CD14-positive monocyte (primary cell): ENCODE measurements around the gene TSHR. TPM values are rescaled to one million over a fixed set of nuclear protein-coding genes. Genes with fewer than 3 reads are reported as not detected.

Experiments used
- DNase-seq, 3 donors: peaks; one replicate each; pipeline ENCODE4 v3.0.0-alpha.2; 2011 to 2022
- H2AFZ ChIP-seq: 2 replicates; pipeline ENCODE4 v1.6.0; 2012; ENCODE audit warnings: mild to moderate bottlenecking, low read depth, low read length, inconsistent platforms; ENCODE audit not compliant: insufficient read depth, poor library complexity, severe bottlenecking
- H3K27ac ChIP-seq, 2 donors: 1 replicate in 1 of 2; 2 replicates in 1 of 2; pipeline ENCODE4 v1.5.1; 2012 to 2013; ENCODE audit warnings: low read length in 2 of 2, control low read depth in 1 of 2, inconsistent platforms in 1 of 2, low read depth in 1 of 2, mild to moderate bottlenecking in 1 of 2
- H3K27me3 ChIP-seq, 2 donors: one replicate each; pipeline versions ENCODE4 v1.6.0 to v1.6.1; 2011 to 2013; ENCODE audit warnings: low read length in 2 of 2; ENCODE audit not compliant: control insufficient read depth in 2 of 2, insufficient read depth in 2 of 2
- H3K36me3 ChIP-seq, 2 donors: replicated peaks in 1 of 2; 1 replicate in 1 of 2; 2 replicates in 1 of 2; pipeline versions ENCODE4 v1.5.1 to v1.6.1; 2012 to 2013; ENCODE audit warnings: low read length in 2 of 2, control low read depth in 1 of 2, inconsistent platforms in 1 of 2, mild to moderate bottlenecking in 1 of 2; ENCODE audit not compliant: insufficient read depth in 2 of 2, control insufficient read depth in 1 of 2
- H3K4me1 ChIP-seq, 2 donors: 1 replicate in 1 of 2; 2 replicates in 1 of 2; pipeline versions ENCODE4 v1.5.1 to v1.6.1; 2012 to 2013; ENCODE audit warnings: low read length in 2 of 2, control low read depth in 1 of 2, inconsistent platforms in 1 of 2, mild to moderate bottlenecking in 1 of 2, moderate library complexity in 1 of 2; ENCODE audit not compliant: insufficient read depth in 2 of 2, control insufficient read depth in 1 of 2
- H3K4me2 ChIP-seq: replicated peaks from 2 replicates; pipeline ENCODE3; 2012; ENCODE audit warnings: low read length, moderate library complexity, mild to moderate bottlenecking; ENCODE audit not compliant: poor library complexity, severe bottlenecking; ENCODE audit errors: extremely low read depth
- H3K4me3 ChIP-seq, 3 experiments: fragments of 200-600 bp in 1 of 3; sonication (generic) in 1 of 3; replicated peaks in 1 of 3; 1 replicate in 2 of 3; 2 replicates in 1 of 3; pipeline ENCODE4 v1.5.1; 2011 to 2013; ENCODE audit warnings: low read length in 3 of 3, mild to moderate bottlenecking in 3 of 3, control low read depth in 2 of 3, low read depth in 2 of 3, inconsistent platforms in 1 of 3, moderate library complexity in 1 of 3
- H3K79me2 ChIP-seq: 2 replicates; pipeline ENCODE4 v1.6.0; 2012; ENCODE audit warnings: mild to moderate bottlenecking, control low read depth, inconsistent platforms, low read length, moderate library complexity; ENCODE audit not compliant: insufficient read depth
- H3K9ac ChIP-seq: 2 replicates; pipeline ENCODE4 v1.6.0; 2017; ENCODE audit warnings: low read length, mild to moderate bottlenecking; ENCODE audit not compliant: insufficient read depth, poor library complexity, severe bottlenecking
- H3K9me3 ChIP-seq, 2 donors: replicated peaks in 1 of 2; 1 replicate in 1 of 2; 2 replicates in 1 of 2; pipeline versions ENCODE4 v1.5.1 to v1.6.1; 2012 to 2013; ENCODE audit warnings: low read length in 2 of 2, control low read depth in 1 of 2; ENCODE audit not compliant: control insufficient read depth in 1 of 2, insufficient read depth in 1 of 2
- H4K20me1 ChIP-seq: 2 replicates; pipeline ENCODE4 v1.6.0; 2012; ENCODE audit warnings: mild to moderate bottlenecking, low read length, control low read depth, moderate library complexity; ENCODE audit not compliant: insufficient read depth
- H3K27ac Mint-ChIP-seq, 7 donors: one replicate each; pipeline ENCODE4 v1.8.0; 2020; ENCODE audit warnings: mild to moderate bottlenecking in 7 of 7, mixed read lengths in 7 of 7, moderate library complexity in 6 of 7, inconsistent platforms in 2 of 7
- H3K27me3 Mint-ChIP-seq, 3 donors: one replicate each; pipeline ENCODE4 v1.8.0; 2021 to 2022; ENCODE audit warnings: low read depth in 3 of 3, mild to moderate bottlenecking in 3 of 3, mixed read lengths in 3 of 3, moderate library complexity in 3 of 3, inconsistent platforms in 1 of 3
- H3K36me3 Mint-ChIP-seq, 2 donors: one replicate each; pipeline ENCODE4 v1.8.0; 2020; ENCODE audit warnings: mixed read lengths in 2 of 2, inconsistent platforms in 1 of 2, mild to moderate bottlenecking in 1 of 2
- H3K4me1 Mint-ChIP-seq: one replicate; pipeline ENCODE4 v1.8.0; 2020; ENCODE audit warnings: mild to moderate bottlenecking, mixed read lengths
- H3K4me3 Mint-ChIP-seq, 2 donors: one replicate each; pipeline ENCODE4 v1.8.0; 2020; ENCODE audit warnings: mild to moderate bottlenecking in 2 of 2, mixed read lengths in 2 of 2, moderate library complexity in 1 of 2
- H3K9me3 Mint-ChIP-seq, 7 donors: one replicate each; pipeline ENCODE4 v1.8.0; 2020 to 2022; ENCODE audit warnings: mixed read lengths in 7 of 7, mild to moderate bottlenecking in 6 of 7, moderate library complexity in 6 of 7, inconsistent platforms in 2 of 7
- CTCF ChIP-seq: fragments of 200-600 bp; IDR thresholded peaks from one replicate; pipeline ENCODE4 v1.8.0; 2022; ENCODE audit warnings: antibody characterized with exemption, mild to moderate bottlenecking
- WGBS: methylation state at CpG from one replicate; pipeline ENCODE4 v1.1.5; 2013; ENCODE audit warnings: missing lambda C conversion rate; ENCODE audit not compliant: insufficient coverage; 5-methylcytosine and 5-hydroxymethylcytosine counted together
- intact Hi-C, 2 donors: fragments of 100-400 bp; cut with micrococcal nuclease; formaldehyde crosslinking; loops; one replicate each; pipeline versions ENCODE4 v1.15.0 to v1.15.1; 2023
- polyA plus RNA-seq, 3 donors: library from polyadenylated mRNA; depleted of rRNA in 1 of 3; unstranded in 2 of 3; stranded (reverse) in 1 of 3; fragments of 300-500 nt in 2 of 3; fragments of >200 nt in 1 of 3; fragmentation: Illumina TruSeq in 2 of 3; gene quantifications; 1 replicate in 2 of 3; 2 replicates in 1 of 3; pipeline ENCODE4 v1.2.3, GENCODE V29; 2012 to 2021

TSHR gene
- polyA plus RNA-seq, 3 donors: not detected

GRCh38 chr14:81123811-81124210 is 168.4 kb downstream of the TSHR start:
- Histone ChIP-seq H3K4me1 (peaks cover 47 to 81% of the 10 kb centered on the region in 2 donors), H3K27me3 (no peaks in the 10 kb centered on the region), H2AFZ (no peak overlapping the region), H3K36me3 (no peaks in the 10 kb centered on the region), H3K27ac (peak overlapping the region in 1 of 2 donors; percentile 75), H3K79me2 (no peaks in the 10 kb centered on the region), H4K20me1 (no peaks in the 10 kb centered on the region), H3K9me3 (peaks cover 0 to 6% of the 10 kb centered on the region in 2 donors), H3K4me2 (peak overlapping the region; percentile 13), H3K9ac (no peak overlapping the region), H3K4me3 (no peak overlapping the region)
- H3K4me1 Mint-ChIP-seq: peaks cover 59% of the 10 kb centered on the region
- H3K27me3 Mint-ChIP-seq: no peaks in the 10 kb centered on the region
- H3K36me3 Mint-ChIP-seq: peaks cover 0 to 7% of the 10 kb centered on the region in 2 donors
- peak in 1 of 3 donors; percentile 35 for DNase-seq
- intact Hi-C loops: no loop called here
- H3K27ac Mint-ChIP-seq: peak overlapping the region; percentile 33 to 81 (median 50)
- TF ChIP-seq CTCF: no peak
- peaks cover 3 to 15% (median 7%) of the 10 kb centered on the region in 7 donors for H3K9me3 Mint-ChIP-seq
- H3K4me3 Mint-ChIP-seq: no peak overlapping the region

- Mint-ChIP-seq H3K27ac (no peak overlapping the region), H3K27me3 (no peaks in the 10 kb centered on the region), H3K4me3 (no peak overlapping the region), H3K36me3 (peaks cover 0 to 7% of the 10 kb centered on the region in 2 donors), H3K9me3 (peaks cover 3 to 15% (median 7%) of the 10 kb centered on the region in 7 donors), H3K4me1 (peaks cover 53% of the 10 kb centered on the region)
- H3K36me3 ChIP-seq: no peaks in the 10 kb centered on the region
- intact Hi-C loops: no loop called here
- H3K4me3 ChIP-seq: no peak overlapping the region
- WGBS: 100% methylated on average over 1 of the region's 4 CpGs
- no peak overlapping the region for H3K9ac ChIP-seq
- peaks cover 0 to 6% of the 10 kb centered on the region in 2 donors for H3K9me3 ChIP-seq
- peaks cover 44 to 81% of the 10 kb centered on the region in 2 donors for H3K4me1 ChIP-seq
- no peak overlapping the region for H3K4me2 ChIP-seq
- H4K20me1 ChIP-seq: no peaks in the 10 kb centered on the region
- H3K27me3 ChIP-seq: no peaks in the 10 kb centered on the region
- no peak for TF ChIP-seq CTCF
- H2AFZ ChIP-seq: no peak overlapping the region
- DNase-seq: no peak
- H3K79me2 ChIP-seq: no peaks in the 10 kb centered on the region
- no peak overlapping the region for H3K27ac ChIP-seq
Measured at GRCh38 chr14:81125536-81125935, 170.1 kb downstream of the TSHR start.
